Spleen (tissue), 7 donors: Measurements from ENCODE around the gene PNMA8C.

Source experiments
- POLR2A ChIP-seq, 3 donors: fragments of 450-650 bp; IDR thresholded peaks; one replicate each; pipeline ENCODE4 v1.5.1; 2017; ENCODE audit warnings: antibody characterized with exemption in 3 of 3, mild to moderate bottlenecking in 1 of 3
- POLR2AphosphoS5 ChIP-seq, 3 donors: sonication (generic); formaldehyde crosslinking; IDR thresholded peaks; one replicate each; pipeline ENCODE4 v1.5.1; 2017; ENCODE audit warnings: antibody characterized with exemption in 3 of 3
- TF ChIP-seq, protein P1 (sequence below), 11 experiments: fragments of 200-600 bp in 7 of 11; fragments of 450-650 bp in 4 of 11; sonication (generic) in 4 of 11; IDR thresholded peaks in 8 of 11; conservative IDR thresholded peaks in 3 of 11; 1 replicate in 7 of 11; 2 replicates in 4 of 11; pipeline versions ENCODE4 v1.4.0 to v1.8.0; 2016 to 2021; ENCODE audit warnings: antibody characterized with exemption in 11 of 11, inconsistent platforms in 4 of 11, mild to moderate bottlenecking in 1 of 11
- donor health status: DM: no; HTN: no; CAD: no; lungs with moderate emphysema.
- donor health status: DM: no; HTN: no; CAD: no.
- donor health status: DM: no; HTN: no; CAD: no.

DNA sequence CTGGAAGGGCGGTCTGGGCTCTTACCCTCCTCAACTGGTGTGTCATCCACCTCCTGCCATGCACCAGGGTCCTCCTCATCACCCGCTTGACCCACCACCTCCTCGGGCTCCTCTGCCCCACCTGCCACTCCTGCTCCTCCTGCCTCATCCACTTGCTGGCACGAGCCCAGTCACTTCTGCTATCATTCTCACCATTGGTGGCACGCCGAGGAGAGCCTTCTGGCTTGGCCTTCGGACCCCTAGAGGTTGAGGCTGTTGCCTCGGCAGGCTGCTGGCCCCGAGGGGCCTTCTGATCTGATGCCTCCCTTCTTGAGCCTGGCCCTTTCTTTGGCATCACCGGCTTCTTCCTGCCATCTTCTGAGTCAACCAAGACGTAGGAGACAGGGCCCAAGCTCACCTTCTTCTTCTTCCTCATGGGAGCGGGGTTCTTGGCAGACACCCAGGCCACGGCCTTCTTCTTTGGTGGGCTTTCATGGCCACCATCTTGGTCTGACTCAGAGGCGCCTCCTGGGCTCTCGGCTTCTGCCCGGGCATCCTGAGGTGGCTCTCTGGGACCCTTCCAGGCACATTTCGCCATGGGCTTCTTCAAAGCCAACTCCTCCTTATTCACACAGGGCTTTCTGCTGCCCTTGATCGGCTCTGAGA, 40.9 kb upstream of the PNMA8C start:
- TF ChIP-seq POLR2A (IDR thresholded peaks at IDR 0.05) (no peak), POLR2AphosphoS5 (IDR thresholded peaks at IDR 0.05) (no peak)
- TF ChIP-seq, protein P1, sequence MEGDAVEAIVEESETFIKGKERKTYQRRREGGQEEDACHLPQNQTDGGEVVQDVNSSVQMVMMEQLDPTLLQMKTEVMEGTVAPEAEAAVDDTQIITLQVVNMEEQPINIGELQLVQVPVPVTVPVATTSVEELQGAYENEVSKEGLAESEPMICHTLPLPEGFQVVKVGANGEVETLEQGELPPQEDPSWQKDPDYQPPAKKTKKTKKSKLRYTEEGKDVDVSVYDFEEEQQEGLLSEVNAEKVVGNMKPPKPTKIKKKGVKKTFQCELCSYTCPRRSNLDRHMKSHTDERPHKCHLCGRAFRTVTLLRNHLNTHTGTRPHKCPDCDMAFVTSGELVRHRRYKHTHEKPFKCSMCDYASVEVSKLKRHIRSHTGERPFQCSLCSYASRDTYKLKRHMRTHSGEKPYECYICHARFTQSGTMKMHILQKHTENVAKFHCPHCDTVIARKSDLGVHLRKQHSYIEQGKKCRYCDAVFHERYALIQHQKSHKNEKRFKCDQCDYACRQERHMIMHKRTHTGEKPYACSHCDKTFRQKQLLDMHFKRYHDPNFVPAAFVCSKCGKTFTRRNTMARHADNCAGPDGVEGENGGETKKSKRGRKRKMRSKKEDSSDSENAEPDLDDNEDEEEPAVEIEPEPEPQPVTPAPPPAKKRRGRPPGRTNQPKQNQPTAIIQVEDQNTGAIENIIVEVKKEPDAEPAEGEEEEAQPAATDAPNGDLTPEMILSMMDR (IDR thresholded peaks at IDR 0.05 in 8 of 11, conservative IDR thresholded peaks at IDR 0.05 in 3 of 11): no peak
